Activated naive CD4-positive, alpha-beta T cell treated with anti-CD3 and anti-CD28 coated beads, Interleukin-2, amount 10 ng/mL, durations not matched to agents 7 days and 5 days (primary cell): ENCODE data around the gene RNF8.
"Not testable (repeated sequence)": the region's sequence is repeated elsewhere in the genome, so short reads cannot be mapped to it uniquely, and the experiment has no call there.

Source experiments
- CTCF ChIA-PET: fragments of 350-600 bp; sonication (Branson Sonifier 250); formaldehyde crosslinking; loops from one replicate; lab custom pipeline; 2021; ENCODE audit warnings: antibody characterized with exemption; lab: Charles Lee
- DNase-seq: peaks from one replicate; pipeline ENCODE4 v3.0.0-alpha.2; 2020
- H3K27ac Mint-ChIP-seq: one replicate; pipeline ENCODE4 v1.8.0; 2021; ENCODE audit warnings: mild to moderate bottlenecking, moderate library complexity, mixed read lengths
- H3K27me3 Mint-ChIP-seq: one replicate; pipeline ENCODE4 v1.8.0; 2021; ENCODE audit warnings: mild to moderate bottlenecking, mixed read lengths
- H3K36me3 Mint-ChIP-seq: one replicate; pipeline ENCODE4 v1.8.0; 2021; ENCODE audit warnings: mixed read lengths
- H3K4me1 Mint-ChIP-seq: one replicate; pipeline ENCODE4 v1.8.0; 2021; ENCODE audit warnings: mixed read lengths
- H3K4me3 Mint-ChIP-seq: one replicate; pipeline ENCODE4 v1.8.0; 2021; ENCODE audit warnings: mild to moderate bottlenecking, moderate library complexity, mixed read lengths
- H3K9me3 Mint-ChIP-seq: one replicate; pipeline ENCODE4 v1.8.0; 2021; ENCODE audit warnings: mixed read lengths

Gene RNF8

DNA sequence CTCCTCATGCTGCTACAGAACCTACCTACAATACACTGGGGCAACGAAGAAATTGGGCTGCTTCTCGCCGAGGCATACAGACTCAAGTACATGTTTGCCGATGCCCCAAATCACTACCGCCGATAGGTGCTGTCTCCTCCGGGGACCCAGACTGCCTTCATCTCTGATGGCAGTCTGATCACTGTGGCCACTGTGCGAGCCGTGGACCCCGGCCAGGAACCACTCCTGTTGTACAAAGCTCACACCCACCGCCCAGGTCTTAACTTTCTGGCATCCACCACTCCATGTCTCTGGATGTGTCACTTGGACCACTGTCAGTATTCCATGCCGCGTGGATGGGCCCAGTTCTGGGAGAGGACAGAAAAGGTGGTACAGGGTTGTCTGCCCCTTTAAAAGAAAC, 22.7 kb upstream of the RNF8 start:
- peaks cover 21% of the 10 kb centered on the region for H3K36me3 Mint-ChIP-seq
- CTCF ChIA-PET, result no interaction called here

DNA sequence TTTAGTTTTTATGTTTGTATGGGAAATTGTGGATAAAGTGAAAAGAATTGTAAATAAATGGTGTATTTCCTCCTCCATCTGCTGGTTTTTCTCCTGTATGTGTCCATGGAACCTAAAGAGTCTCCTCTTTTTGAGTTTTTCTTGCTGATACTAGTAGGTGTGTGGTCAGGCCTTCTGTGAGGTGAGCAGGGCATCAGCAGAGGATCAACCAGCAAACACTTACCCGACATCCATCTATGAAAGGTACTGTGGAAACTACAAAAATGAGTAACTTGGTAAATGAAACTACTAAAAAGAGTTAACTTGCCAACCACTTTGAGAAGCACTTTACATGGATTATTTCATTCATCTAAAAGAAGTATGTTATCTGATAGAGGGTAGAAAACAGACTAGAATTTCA, 20.9 kb upstream of the RNF8 start:
- Mint-ChIP-seq H3K27me3 (no peaks in the 10 kb centered on the region), H3K9me3 (no peaks in the 10 kb centered on the region), H3K4me1 (no peaks in the 10 kb centered on the region), H3K36me3 (peaks cover 19% of the 10 kb centered on the region), H3K4me3 (no peak overlapping the region), H3K27ac (no peak overlapping the region)
- CTCF ChIA-PET, result no interaction called here
- no peak for DNase-seq

More for the DNA sequence above, 22.7 kb upstream of the RNF8 start:
- no peak for DNase-seq
- Mint-ChIP-seq H3K27ac (no peak overlapping the region), H3K4me3 (no peak overlapping the region), H3K27me3 (no peaks in the 10 kb centered on the region), H3K9me3 (no peaks in the 10 kb centered on the region), H3K4me1 (no peaks in the 10 kb centered on the region)

DNA sequence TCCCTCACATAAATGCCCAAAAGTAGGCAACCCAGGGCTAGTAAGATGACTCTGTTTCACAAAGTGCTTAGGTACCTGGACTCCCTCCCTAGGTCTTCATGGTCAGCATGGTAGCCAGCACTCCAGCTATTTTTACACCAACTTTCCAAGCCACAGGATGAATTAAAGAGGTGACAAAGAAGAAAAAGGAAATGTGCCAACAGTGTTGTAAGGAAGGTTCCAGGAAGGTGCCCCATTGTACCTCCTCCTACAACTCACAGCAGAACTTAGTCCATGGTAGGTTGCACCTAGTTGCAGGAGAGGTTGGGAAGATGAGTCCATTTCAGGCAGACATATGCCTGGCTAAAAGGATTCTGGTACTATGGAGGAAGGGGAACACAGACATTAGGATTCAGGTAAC, 19.7 kb upstream of the RNF8 start:
- Mint-ChIP-seq H3K4me3 (no peak overlapping the region), H3K36me3 (peaks cover 19% of the 10 kb centered on the region), H3K9me3 (no peaks in the 10 kb centered on the region), H3K27ac (no peak overlapping the region), H3K4me1 (no peaks in the 10 kb centered on the region), H3K27me3 (no peaks in the 10 kb centered on the region)
- CTCF ChIA-PET, result interaction anchor here (1.0 kb wide), 1 partner anchor 15 kb away, joined by 3 read pairs; no protein-coding TSS in a partner anchor
- DNase-seq, result no peak

DNA sequence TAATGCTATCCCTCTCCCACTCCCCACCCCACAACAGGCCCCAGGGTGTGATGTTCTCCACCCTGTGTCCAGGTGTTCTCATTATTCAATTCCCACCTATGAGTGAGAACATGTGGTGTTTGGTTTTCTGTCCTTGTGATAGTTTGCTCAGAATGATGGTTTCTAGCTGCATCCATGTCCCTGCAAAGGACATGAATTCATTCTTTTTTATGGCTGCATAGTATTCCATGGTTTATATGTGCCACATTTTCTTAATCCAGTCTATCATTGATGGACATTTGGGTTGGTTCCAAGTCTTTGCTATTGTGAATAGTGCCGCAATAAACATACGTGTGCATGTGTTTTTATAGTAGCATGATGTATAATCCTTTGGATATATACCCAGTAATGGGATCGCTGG, 15.5 kb upstream of the RNF8 start:
- not testable (repeated sequence) for H3K27me3 Mint-ChIP-seq, H3K9me3 Mint-ChIP-seq, DNase-seq, H3K36me3 Mint-ChIP-seq, H3K27ac Mint-ChIP-seq, H3K4me3 Mint-ChIP-seq, H3K4me1 Mint-ChIP-seq
- CTCF ChIA-PET, result interaction anchor here (1.9 kb wide), 1 partner anchor 13 kb away, joined by 4 read pairs; no protein-coding TSS in a partner anchor

DNA sequence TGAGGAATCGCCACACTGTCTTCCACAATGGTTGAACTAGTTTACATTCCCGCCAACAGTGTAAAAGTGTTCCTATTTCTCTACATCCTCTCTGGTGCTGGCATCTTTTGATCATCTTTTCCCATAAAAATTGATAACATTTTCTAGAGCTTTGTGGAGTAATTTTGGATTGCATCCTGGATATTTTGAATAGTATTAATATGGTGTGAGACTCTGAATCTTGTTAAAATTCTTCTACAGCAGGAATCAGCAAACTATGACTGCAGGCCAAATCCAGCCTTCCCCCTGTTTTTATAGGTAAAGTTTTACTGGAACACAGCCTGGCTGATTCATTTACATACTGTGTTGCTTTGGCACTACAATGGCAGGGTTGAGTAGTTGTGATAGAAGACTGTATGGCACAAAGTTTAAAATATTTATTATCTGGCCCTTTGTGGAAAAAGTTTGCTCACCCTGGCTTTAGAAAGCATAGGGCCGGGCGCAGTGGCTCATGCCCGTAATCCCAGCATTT, 15.0 kb upstream of the RNF8 start:
- peaks cover 14% of the 10 kb centered on the region for H3K27me3 Mint-ChIP-seq
- no peaks in the 10 kb centered on the region for H3K4me1 Mint-ChIP-seq
- H3K27ac Mint-ChIP-seq, result no peak overlapping the region
- no peaks in the 10 kb centered on the region for H3K9me3 Mint-ChIP-seq
- DNase-seq, result no peak
- H3K4me3 Mint-ChIP-seq, result no peak overlapping the region
- CTCF ChIA-PET, result interaction anchor here (1.9 kb wide), 1 partner anchor 13 kb away, joined by 4 read pairs; no protein-coding TSS in a partner anchor
- peaks cover 5% of the 10 kb centered on the region for H3K36me3 Mint-ChIP-seq

DNA sequence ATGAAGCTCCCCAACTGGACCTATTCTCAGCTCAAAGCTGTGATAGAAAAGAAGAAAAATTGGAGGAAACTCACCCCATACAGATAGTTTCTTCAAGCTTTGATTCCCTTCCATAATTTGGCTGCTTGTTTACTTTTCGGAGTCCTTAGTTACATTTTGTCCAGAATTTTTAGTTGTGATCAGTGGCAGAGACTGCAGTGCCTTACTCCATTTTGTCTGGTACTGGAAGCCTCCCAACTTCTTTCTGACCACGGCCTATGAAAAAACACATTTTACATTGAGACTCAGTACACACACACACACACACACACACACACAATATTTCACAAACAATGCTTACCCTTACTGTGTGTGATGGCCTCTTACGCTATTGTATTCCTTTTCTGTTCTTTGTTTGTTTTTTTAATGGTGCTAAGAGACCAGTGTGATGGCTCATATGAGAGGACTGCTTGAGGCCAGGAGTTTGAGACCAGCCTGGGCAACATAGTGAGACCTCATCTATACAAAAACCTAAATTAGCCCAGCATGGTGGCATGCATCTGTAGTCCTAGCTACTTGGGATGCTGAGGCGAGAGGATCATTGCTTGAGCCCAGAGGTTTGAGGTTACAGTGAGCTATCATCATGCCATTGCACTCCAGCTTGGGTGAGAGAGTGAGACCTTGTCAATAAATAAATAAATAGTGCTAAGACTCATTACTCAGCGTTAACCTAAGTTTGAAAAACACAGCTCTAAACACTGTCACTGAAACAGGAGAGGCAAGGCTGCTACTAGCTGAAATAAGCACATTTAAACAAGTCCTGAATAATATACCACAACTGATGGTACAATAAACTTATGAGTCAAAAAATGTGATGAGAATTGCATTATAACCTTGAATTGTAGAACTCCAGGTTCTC, 13.8 kb upstream of the RNF8 start:
- CTCF ChIA-PET, result interaction anchor here (0.6 to 1.9 kb wide), 6 partner anchors 9 to 448 kb away, joined by 3 to 4 read pairs (median 3); no protein-coding TSS in a partner anchor
- peaks cover 1% of the 10 kb centered on the region for H3K36me3 Mint-ChIP-seq
- no peaks in the 10 kb centered on the region for H3K9me3 Mint-ChIP-seq
- no peak overlapping the region for H3K4me3 Mint-ChIP-seq
- peaks cover 25% of the 10 kb centered on the region for H3K27me3 Mint-ChIP-seq
- DNase-seq, result no peak
- no peaks in the 10 kb centered on the region for H3K4me1 Mint-ChIP-seq
- H3K27ac Mint-ChIP-seq, result no peak overlapping the region

DNA sequence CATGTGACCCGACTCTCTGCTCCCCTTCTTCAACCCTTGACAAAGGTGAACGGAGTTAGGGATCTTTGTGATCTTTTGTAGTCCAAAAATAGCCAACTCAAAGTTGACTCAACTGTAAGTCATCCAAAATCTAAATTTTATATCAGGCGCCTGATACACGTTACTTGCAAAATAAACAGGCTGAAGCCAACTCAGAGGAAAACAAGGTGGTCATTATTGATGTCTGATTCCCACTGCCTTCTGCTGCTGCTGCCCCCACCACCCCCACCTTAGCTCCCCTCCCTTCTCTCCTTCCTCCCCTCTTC, 13.2 kb upstream of the RNF8 start:
- peaks cover 1% of the 10 kb centered on the region for H3K36me3 Mint-ChIP-seq
- no peak overlapping the region for H3K27ac Mint-ChIP-seq
- no peak overlapping the region for H3K4me3 Mint-ChIP-seq
- H3K4me1 Mint-ChIP-seq, result no peaks in the 10 kb centered on the region
- no peak for DNase-seq
- CTCF ChIA-PET, result interaction anchor here (1.5 kb wide), 2 partner anchors 9 to 351 kb away, joined by 3 to 4 read pairs; no protein-coding TSS in a partner anchor
- peaks cover 25% of the 10 kb centered on the region for H3K27me3 Mint-ChIP-seq
- H3K9me3 Mint-ChIP-seq, result no peaks in the 10 kb centered on the region

DNA sequence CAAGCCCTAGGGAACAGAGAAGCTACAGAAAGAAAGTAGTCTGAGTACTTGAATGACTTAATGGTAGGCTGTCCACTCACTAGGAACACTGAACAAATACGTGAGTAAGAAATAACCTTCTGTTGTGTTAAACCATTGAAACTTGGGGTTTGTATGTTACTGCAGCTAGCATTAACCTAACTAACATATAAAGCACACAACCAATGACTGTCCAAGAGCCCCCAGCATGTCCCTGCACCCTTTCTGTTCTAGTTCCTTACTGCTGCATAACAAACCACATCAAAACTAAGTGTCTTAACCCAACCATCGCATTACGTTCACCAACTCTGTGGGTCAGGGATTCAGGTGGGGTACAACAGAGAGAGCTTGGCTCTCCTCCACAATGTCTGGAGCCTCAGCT, 10.5 kb upstream of the RNF8 start:
- Mint-ChIP-seq H3K4me3 (no peak overlapping the region), H3K4me1 (no peaks in the 10 kb centered on the region), H3K36me3 (no peaks in the 10 kb centered on the region), H3K27ac (no peak overlapping the region), H3K9me3 (no peaks in the 10 kb centered on the region), H3K27me3 (peaks cover 38% of the 10 kb centered on the region)
- DNase-seq, result no peak
- CTCF ChIA-PET, result no interaction called here

DNA sequence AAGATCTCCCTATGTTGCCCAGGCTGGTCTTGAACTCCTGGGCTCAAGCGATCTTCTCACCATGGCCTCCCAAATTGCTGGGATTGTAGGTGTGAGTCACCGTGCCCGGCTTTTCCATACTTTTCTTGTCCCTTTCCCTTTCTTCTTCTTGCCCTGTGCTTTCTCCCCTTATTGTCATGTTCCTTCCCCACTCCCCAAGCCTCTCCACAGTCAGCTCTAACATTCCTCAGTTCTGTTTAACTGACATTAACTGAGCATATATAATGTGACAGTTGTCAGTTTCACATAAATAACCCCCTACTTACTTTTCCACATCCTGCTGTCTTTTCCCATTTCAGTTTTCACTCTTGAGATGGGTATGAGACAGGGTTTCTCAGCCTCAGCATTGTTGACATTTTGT, 9.5 kb upstream of the RNF8 start:
- no peaks in the 10 kb centered on the region for H3K4me1 Mint-ChIP-seq
- CTCF ChIA-PET, result no interaction called here
- DNase-seq, result no peak
- H3K27me3 Mint-ChIP-seq, result peaks cover 38% of the 10 kb centered on the region
- no peak overlapping the region for H3K4me3 Mint-ChIP-seq
- H3K27ac Mint-ChIP-seq, result no peak overlapping the region
- no peaks in the 10 kb centered on the region for H3K36me3 Mint-ChIP-seq
- no peaks in the 10 kb centered on the region for H3K9me3 Mint-ChIP-seq

DNA sequence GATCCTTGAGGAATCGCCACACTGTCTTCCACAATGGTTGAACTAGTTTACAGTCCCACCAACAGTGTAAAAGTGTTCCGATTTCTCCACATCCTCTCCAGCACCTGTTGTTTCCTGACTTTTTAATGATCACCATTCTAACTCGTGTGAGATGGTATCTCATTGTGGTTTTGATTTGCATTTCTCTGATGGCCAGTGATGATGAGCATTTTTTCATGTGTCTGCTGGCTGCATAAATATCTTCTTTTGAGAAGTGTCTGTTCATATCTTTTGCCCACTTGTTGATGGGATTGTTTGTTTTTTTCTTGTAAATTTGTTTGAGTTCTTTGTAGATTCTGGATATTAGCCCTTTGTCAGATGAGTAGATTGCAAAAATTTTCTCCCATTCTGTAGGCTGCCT, 8.0 kb upstream of the RNF8 start:
- CTCF ChIA-PET, H3K4me3 Mint-ChIP-seq, H3K27ac Mint-ChIP-seq, H3K9me3 Mint-ChIP-seq, DNase-seq, H3K4me1 Mint-ChIP-seq, H3K36me3 Mint-ChIP-seq: not testable (repeated sequence)
- H3K27me3 Mint-ChIP-seq, result peaks cover 38% of the 10 kb centered on the region

DNA sequence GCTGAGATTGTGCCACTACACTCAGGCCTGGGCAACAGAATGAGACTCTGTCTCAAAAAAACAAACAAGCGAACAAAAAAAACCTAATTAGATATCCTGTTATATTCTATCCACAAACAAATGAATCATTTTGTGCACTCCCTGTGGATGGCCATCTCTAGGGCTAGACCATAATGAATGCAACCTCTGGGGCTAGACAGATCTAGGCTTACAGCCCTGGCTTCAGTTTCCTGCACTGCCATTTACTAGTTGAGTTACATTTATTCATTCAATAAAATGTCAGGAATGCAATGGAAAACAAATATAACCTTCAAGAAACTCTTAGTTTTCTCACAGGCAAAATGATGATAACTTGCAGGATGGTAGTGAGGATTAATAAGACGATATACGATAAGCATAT, 6.6 kb upstream of the RNF8 start:
- Mint-ChIP-seq H3K4me1 (no peaks in the 10 kb centered on the region), H3K36me3 (no peaks in the 10 kb centered on the region), H3K27me3 (peaks cover 37% of the 10 kb centered on the region), H3K9me3 (no peaks in the 10 kb centered on the region), H3K27ac (no peak overlapping the region), H3K4me3 (no peak overlapping the region)
- CTCF ChIA-PET, result no interaction called here
- DNase-seq, result no peak

DNA sequence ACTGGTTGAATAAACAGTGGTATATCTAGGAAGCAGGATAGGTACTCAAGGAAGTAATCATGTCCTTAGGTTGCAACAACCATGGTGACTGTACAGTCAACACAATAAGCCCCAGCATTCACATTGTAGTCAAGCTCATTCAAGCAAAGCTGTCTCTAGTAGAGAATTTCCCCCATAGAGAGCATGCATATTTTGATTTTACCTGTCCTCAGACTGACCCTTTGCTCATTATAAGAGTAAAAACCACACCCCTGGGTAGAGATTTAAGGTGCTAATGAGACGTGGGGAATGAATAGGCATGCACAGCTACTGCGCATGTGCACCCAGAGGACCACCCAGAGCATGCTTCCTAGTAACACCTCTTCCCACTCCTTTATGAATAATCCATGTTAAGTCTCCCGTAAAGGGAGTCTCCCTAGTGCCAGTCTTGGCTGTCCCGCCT, 6.1 kb upstream of the RNF8 start:
- Mint-ChIP-seq H3K36me3 (no peaks in the 10 kb centered on the region), H3K27ac (no peak overlapping the region), H3K9me3 (no peaks in the 10 kb centered on the region), H3K4me1 (peaks cover 4% of the 10 kb centered on the region), H3K4me3 (no peak overlapping the region), H3K27me3 (peaks cover 37% of the 10 kb centered on the region)
- DNase-seq, result no peak
- CTCF ChIA-PET, result no interaction called here

DNA sequence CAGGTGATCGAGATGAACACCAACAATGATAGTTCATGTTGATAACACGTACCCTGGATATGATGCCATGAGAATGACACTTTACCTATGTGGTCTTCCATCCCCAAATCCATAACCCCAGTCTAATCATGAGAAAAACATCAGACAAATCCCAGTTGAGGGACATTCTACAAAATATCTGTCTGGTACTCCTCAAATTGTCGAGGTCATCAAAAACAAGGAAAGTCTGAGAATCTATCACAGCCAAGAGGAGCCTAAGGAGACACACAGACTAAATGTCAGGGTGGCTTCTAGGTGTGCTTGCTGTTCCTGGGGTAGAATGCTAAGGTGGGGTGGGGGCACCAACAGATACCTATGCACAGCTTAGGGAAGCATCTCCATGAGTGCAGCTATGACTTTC, 2.8 kb upstream of the RNF8 start:
- no peaks in the 10 kb centered on the region for H3K9me3 Mint-ChIP-seq
- DNase-seq, result no peak

DNA sequence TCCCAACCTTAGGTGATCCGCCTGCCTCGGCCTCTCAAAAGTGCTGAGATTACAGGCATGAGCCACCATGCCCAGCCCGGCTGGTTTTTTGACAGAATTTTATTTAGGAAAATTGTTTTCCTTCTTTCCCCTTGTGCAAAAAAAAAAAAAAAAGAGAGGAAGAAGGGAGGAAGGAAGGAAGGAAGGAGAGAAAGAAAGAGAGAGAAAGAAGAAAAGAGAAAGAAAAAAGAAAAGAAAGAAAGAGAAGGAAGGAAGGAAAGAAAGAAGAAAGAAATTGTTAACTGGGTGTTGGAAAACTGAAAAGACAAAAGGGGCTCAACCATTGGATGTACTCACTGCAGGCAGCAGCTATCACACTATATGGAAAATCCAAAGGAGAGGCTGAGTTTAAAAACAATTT, 1.4 kb upstream of the RNF8 start:
- Mint-ChIP-seq H3K9me3 (no peaks in the 10 kb centered on the region), H3K27ac (no peak overlapping the region), H3K4me1 (peaks cover 35% of the 10 kb centered on the region), H3K4me3 (no peak overlapping the region), H3K27me3 (peaks cover 11% of the 10 kb centered on the region), H3K36me3 (peaks cover 6% of the 10 kb centered on the region)
- DNase-seq, result no peak
- CTCF ChIA-PET, result interaction anchor here (0.8 kb wide), 1 partner anchor 296 kb away, joined by 3 read pairs; no protein-coding TSS in a partner anchor

More for the DNA sequence above, 2.8 kb upstream of the RNF8 start:
- CTCF ChIA-PET, result no interaction called here
- peaks cover 5% of the 10 kb centered on the region for H3K36me3 Mint-ChIP-seq
- peaks cover 28% of the 10 kb centered on the region for H3K4me1 Mint-ChIP-seq
- no peak overlapping the region for H3K27ac Mint-ChIP-seq
- no peak overlapping the region for H3K4me3 Mint-ChIP-seq
- H3K27me3 Mint-ChIP-seq, result peaks cover 21% of the 10 kb centered on the region
